Neural cell (in vitro differentiated cells): ENCODE data around the gene UBASH3B.

ENCODE experiments used
- CTCF ChIP-seq: fragments of 450-650 bp; IDR thresholded peaks from 2 replicates; pipeline ENCODE4 v1.5.1; 2014; ENCODE audit warnings: antibody characterized with exemption, mild to moderate bottlenecking, moderate library complexity; ENCODE audit not compliant: poor library complexity, severe bottlenecking
- EP300 ChIP-seq: fragments of 450-650 bp; conservative IDR thresholded peaks from 2 replicates; pipeline ENCODE4 v1.6.1; 2014; ENCODE audit warnings: antibody characterized with exemption, mild to moderate bottlenecking, moderate library complexity; ENCODE audit not compliant: poor library complexity, severe bottlenecking
- EZH2 ChIP-seq: fragments of 200-600, 300-800 bp; shearing (Covaris generic), sonication (generic); IDR thresholded peaks from 2 replicates; pipeline ENCODE4 v1.6.1; 2014; ENCODE audit warnings: antibody characterized with exemption, low read length, borderline replicate concordance, mild to moderate bottlenecking; ENCODE audit not compliant: insufficient read depth, poor library complexity, severe bottlenecking
- MXI1 ChIP-seq: fragments of 450-650 bp; conservative IDR thresholded peaks from 2 replicates; pipeline ENCODE4 v1.6.1; 2014; ENCODE audit warnings: antibody characterized with exemption, mild to moderate bottlenecking; ENCODE audit not compliant: poor library complexity, severe bottlenecking
- POLR2AphosphoS5 ChIP-seq: IDR thresholded peaks from 2 replicates; pipeline ENCODE4 v1.6.1; 2012
- RAD21 ChIP-seq: fragments of 450-650 bp; conservative IDR thresholded peaks from 2 replicates; pipeline ENCODE4 v1.6.1; 2014; ENCODE audit warnings: antibody characterized with exemption, mild to moderate bottlenecking, moderate library complexity
- REST ChIP-seq: IDR thresholded peaks from 2 replicates; pipeline ENCODE4 v1.6.1; 2012; ENCODE audit warnings: borderline replicate concordance
- SMC3 ChIP-seq: fragments of 450-650 bp; conservative IDR thresholded peaks from 2 replicates; pipeline ENCODE4 v1.6.1; 2014; ENCODE audit warnings: antibody characterized with exemption, mild to moderate bottlenecking, moderate library complexity; ENCODE audit not compliant: poor library complexity
- TAF1 ChIP-seq: IDR thresholded peaks from 2 replicates; pipeline ENCODE4 v1.6.1; 2012; ENCODE audit warnings: low read depth

GRCh38 chr11:122815900-122816299, 160.4 kb downstream of the UBASH3B start:
- no peak for TF ChIP-seq CTCF
- no peak for TF ChIP-seq REST
- TF ChIP-seq EP300, result no peak
- TF ChIP-seq EZH2, result no peak
- TF ChIP-seq TAF1, result no peak
- no peak for TF ChIP-seq RAD21
- no peak for TF ChIP-seq POLR2AphosphoS5
- no peak for TF ChIP-seq SMC3
- TF ChIP-seq MXI1, result no peak
